ENCODE measurements around the gene BRD7. TPM values are rescaled to one million over a fixed set of nuclear protein-coding genes. Genes with fewer than 3 reads are reported as not detected.

BRD7 gene
- total and polyA plus RNA-seq, 2 of the 13 experiments (the other 11 are each of a cell fraction or from before 2014, with no cell fraction given) = 82.3 to 149 TPM

- TF ChIP-seq ZNF704 (CRISPR knock-in tag; IDR thresholded peaks at IDR 0.05; ENCODE audit: borderline replicate concordance) (no peak), ATF4 (CRISPR knock-in tag; IDR thresholded peaks at IDR 0.05) (no peak), MED1 (CRISPR knock-in tag; IDR thresholded peaks at IDR 0.05) (peak; percentile 68), ARID4A (CRISPR knock-in tag; IDR thresholded peaks at IDR 0.05; ENCODE audit: borderline replicate concordance) (no peak), ZNF230 (CRISPR knock-in tag; IDR thresholded peaks at IDR 0.05) (no peak), ZNF672 (CRISPR knock-in tag; IDR thresholded peaks at IDR 0.05) (no peak), SIX4 (CRISPR knock-in tag; IDR thresholded peaks at IDR 0.05) (peak; percentile 24; the same call in 1 of the 2 replicates), PLSCR1 (CRISPR knock-in tag; IDR thresholded peaks at IDR 0.05; ENCODE audit: borderline replicate concordance) (no peak), ISL2 (CRISPR knock-in tag; IDR thresholded peaks at IDR 0.05) (0 out of 2 replicates have a peak, but pooled peaks have one; percentile 40), GABPB1 (CRISPR knock-in tag; IDR thresholded peaks at IDR 0.05) (peak; percentile 37; the same call in 1 of the 2 replicates), ZNF331 (CRISPR knock-in tag; IDR thresholded peaks at IDR 0.05) (peak; percentile 59; the same call in 1 of the 2 replicates), ZHX2 (IDR thresholded peaks at IDR 0.05; ENCODE audit: low read depth) (peak; percentile 40; the same call in 1 of the 2 replicates), ZHX2 (CRISPR knock-in tag; IDR thresholded peaks at IDR 0.05; ENCODE audit: borderline replicate concordance) (no peak)
These were observed 55.0 kb downstream of the BRD7 start (continued) for GRCh38 chr16:50313596-50314478.

Data from HepG2 (cell line).